Medulla oblongata (tissue), 1 donor: ENCODE data around the gene TPPP.

Source experiments
- DNase-seq: peaks from one replicate; pipeline ENCODE4 v3.0.0-alpha.2; 2015; ENCODE audit errors: extremely low spot score

Gene TPPP

GRCh38 chr5:624951-625230 is 68.3 kb downstream of the TPPP start:
- no peak for DNase-seq

GRCh38 chr5:624118-624950 is 68.8 kb downstream of the TPPP start:
- DNase-seq, result no peak

GRCh38 chr5:623531-623930 is 69.6 kb downstream of the TPPP start:
- DNase-seq, result no peak

- DNase-seq, result no peak
Observed at GRCh38 chr5:622946-623522, 70.1 kb downstream of the TPPP start.

GRCh38 chr5:622359-622758 is 70.8 kb downstream of the TPPP start:
- no peak for DNase-seq

GRCh38 chr5:621341-621761 is 71.8 kb downstream of the TPPP start:
- no peak for DNase-seq

- no peak for DNase-seq
Observed at GRCh38 chr5:620586-621180, 72.5 kb downstream of the TPPP start.

- DNase-seq, result no peak
Observed at GRCh38 chr5:620152-620551, 73.0 kb downstream of the TPPP start.

- DNase-seq, result no peak
Observed at GRCh38 chr5:619444-619843, 73.7 kb downstream of the TPPP start.

- no peak for DNase-seq
Observed at GRCh38 chr5:618450-618849, 74.7 kb downstream of the TPPP start.

- DNase-seq, result no peak
Observed at GRCh38 chr5:617896-618295, 75.3 kb downstream of the TPPP start.

GRCh38 chr5:616484-617039 is 76.6 kb downstream of the TPPP start:
- DNase-seq, result no peak

GRCh38 chr5:612498-613424 is 80.4 kb downstream of the TPPP start:
- no peak for DNase-seq

- DNase-seq, result peak; percentile 90
Observed at GRCh38 chr5:611731-612486, 81.2 kb downstream of the TPPP start, which contains the start of gene CEP72. Gene CEP72, plus strand, starts transcription at chr5:612340. Its CDS starts 22 bp downstream, at chr5:612362.

GRCh38 chr5:610744-611730 is 82.1 kb downstream of the TPPP start:
- DNase-seq, result no peak

- no peak for DNase-seq
Observed at GRCh38 chr5:610011-610743, 83.0 kb downstream of the TPPP start.
